Smooth muscle cell (in vitro differentiated cells): ENCODE measurements around the gene OPN4. TPM values are rescaled to one million over a fixed set of nuclear protein-coding genes. Genes with fewer than 3 reads are reported as not detected.
"Not testable (repeated sequence)": the region's sequence is repeated elsewhere in the genome, so short reads cannot be mapped to it uniquely, and the experiment has no call there.

ENCODE experiments used
- DNase-seq: peaks from one replicate; lab custom pipeline; 2025; ENCODE audit not compliant: unreplicated experiment; lab: John Stamatoyannopoulos, UW
- H2AFZ ChIP-seq: fragments of 200-600 bp; sonication (generic); 2 replicates; pipeline ENCODE4 v1.6.0; 2016; ENCODE audit warnings: antibody characterized with exemption, low read depth, mild to moderate bottlenecking
- H3F3A ChIP-seq: fragments of 200-600 bp; sonication (generic); 2 replicates; pipeline ENCODE4 v1.6.0; 2017; ENCODE audit warnings: antibody characterized with exemption, low read depth
- H3K27ac ChIP-seq: fragments of 200-600 bp; sonication (generic); 2 replicates; pipeline ENCODE4 v1.5.1; 2016; ENCODE audit warnings: low read depth, mild to moderate bottlenecking
- H3K27me3 ChIP-seq: fragments of 200-600 bp; sonication (generic); 2 replicates; pipeline ENCODE4 v1.6.1; 2016; ENCODE audit warnings: low read depth, mild to moderate bottlenecking
- H3K36me3 ChIP-seq: fragments of 200-600 bp; sonication (generic); 2 replicates; pipeline ENCODE4 v1.5.1; 2016; ENCODE audit warnings: low read depth
- H3K4me1 ChIP-seq: fragments of 200-600 bp; sonication (generic); 2 replicates; pipeline ENCODE4 v1.5.1; 2016; ENCODE audit warnings: low read depth
- H3K4me2 ChIP-seq: fragments of 200-600 bp; sonication (generic); 2 replicates; pipeline ENCODE4 v1.6.0; 2016; ENCODE audit warnings: mild to moderate bottlenecking
- H3K4me3 ChIP-seq: fragments of 200-600 bp; sonication (generic); 2 replicates; pipeline ENCODE4 v1.5.1; 2016; ENCODE audit warnings: mild to moderate bottlenecking
- H3K79me2 ChIP-seq: fragments of 200-600 bp; sonication (generic); 2 replicates; pipeline ENCODE4 v1.6.0; 2016; ENCODE audit warnings: low read depth, mild to moderate bottlenecking
- H3K9ac ChIP-seq: fragments of 200-600 bp; sonication (generic); 2 replicates; pipeline ENCODE4 v1.6.0; 2016; ENCODE audit warnings: low read depth
- H3K9me3 ChIP-seq: fragments of 200-600 bp; sonication (generic); replicated peaks from 2 replicates; pipeline ENCODE4 v1.5.1; 2016; ENCODE audit warnings: low read depth
- H4K20me1 ChIP-seq: fragments of 200-600 bp; sonication (generic); 2 replicates; pipeline ENCODE4 v1.6.0; 2016; ENCODE audit warnings: low read depth
- WGBS: methylation state at CpG from one replicate; pipeline ENCODE4 v1.1.7; 2016; ENCODE audit warnings: low lambda C conversion rate; 5-methylcytosine and 5-hydroxymethylcytosine counted together
- polyA plus RNA-seq: library from polyadenylated mRNA; unstranded; fragments of >200 nt; fragmentation: Nextera tagmentation; extraction: Ambion mirVana; gene quantifications from 2 replicates; pipeline ENCODE4 v1.2.1, GENCODE V29; 2016
- total RNA-seq: library from RNA; depleted of rRNA; stranded (reverse); fragments of >200 nt; gene quantifications from 2 replicates; pipeline ENCODE4 v1.2.3, GENCODE V29; 2014
- TF ChIP-seq, protein P1 (sequence below): fragments of 200-600 bp; sonication (generic); IDR thresholded peaks from 2 replicates; pipeline ENCODE4 v1.5.1; 2017; ENCODE audit warnings: borderline replicate concordance, mild to moderate bottlenecking, antibody characterized with exemption; ENCODE audit not compliant: insufficient read depth, poor library complexity, severe bottlenecking

Gene OPN4
- total and polyA plus RNA-seq, 2 experiments from 2014 or later: not detected

DNA sequence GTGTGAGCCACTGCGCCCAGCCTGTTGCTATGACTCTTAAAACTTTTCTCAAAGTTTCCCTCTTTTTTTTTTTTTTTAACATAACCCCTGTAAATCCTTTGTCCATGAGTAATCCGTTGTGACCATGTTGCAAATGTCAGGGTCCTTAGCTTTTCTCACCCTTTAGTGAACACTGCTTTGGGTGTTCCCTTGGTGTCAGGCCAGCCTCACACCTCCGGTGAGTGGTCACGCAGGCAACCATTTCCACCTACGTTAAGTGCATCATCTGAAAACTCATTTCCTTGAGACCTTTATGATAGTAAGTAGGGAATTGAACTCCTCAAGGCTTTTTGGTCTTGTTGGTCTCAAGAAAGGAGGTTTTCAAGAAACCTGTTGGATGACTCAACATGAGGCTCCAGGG, 41.3 kb upstream of the OPN4 start:
- no peaks in the 10 kb centered on the region for H3F3A ChIP-seq
- H3K4me3 ChIP-seq: no peak overlapping the region
- no peak overlapping the region for H2AFZ ChIP-seq
- H3K27me3 ChIP-seq: no peaks in the 10 kb centered on the region
- WGBS: 95% methylated on average over 5 of the region's 5 CpGs
- no peak overlapping the region for H3K4me2 ChIP-seq
- H3K27ac ChIP-seq: no peak overlapping the region
- no peaks in the 10 kb centered on the region for H3K79me2 ChIP-seq
- no peaks in the 10 kb centered on the region for H4K20me1 ChIP-seq
- H3K9ac ChIP-seq: no peak overlapping the region
- no peaks in the 10 kb centered on the region for H3K36me3 ChIP-seq
- TF ChIP-seq, protein P1, sequence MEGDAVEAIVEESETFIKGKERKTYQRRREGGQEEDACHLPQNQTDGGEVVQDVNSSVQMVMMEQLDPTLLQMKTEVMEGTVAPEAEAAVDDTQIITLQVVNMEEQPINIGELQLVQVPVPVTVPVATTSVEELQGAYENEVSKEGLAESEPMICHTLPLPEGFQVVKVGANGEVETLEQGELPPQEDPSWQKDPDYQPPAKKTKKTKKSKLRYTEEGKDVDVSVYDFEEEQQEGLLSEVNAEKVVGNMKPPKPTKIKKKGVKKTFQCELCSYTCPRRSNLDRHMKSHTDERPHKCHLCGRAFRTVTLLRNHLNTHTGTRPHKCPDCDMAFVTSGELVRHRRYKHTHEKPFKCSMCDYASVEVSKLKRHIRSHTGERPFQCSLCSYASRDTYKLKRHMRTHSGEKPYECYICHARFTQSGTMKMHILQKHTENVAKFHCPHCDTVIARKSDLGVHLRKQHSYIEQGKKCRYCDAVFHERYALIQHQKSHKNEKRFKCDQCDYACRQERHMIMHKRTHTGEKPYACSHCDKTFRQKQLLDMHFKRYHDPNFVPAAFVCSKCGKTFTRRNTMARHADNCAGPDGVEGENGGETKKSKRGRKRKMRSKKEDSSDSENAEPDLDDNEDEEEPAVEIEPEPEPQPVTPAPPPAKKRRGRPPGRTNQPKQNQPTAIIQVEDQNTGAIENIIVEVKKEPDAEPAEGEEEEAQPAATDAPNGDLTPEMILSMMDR: no peak
- no peaks in the 10 kb centered on the region for H3K9me3 ChIP-seq
- DNase-seq: no peak
- no peaks in the 10 kb centered on the region for H3K4me1 ChIP-seq

GRCh38 chr10:86613905-86614304, 40.4 kb upstream of the OPN4 start:
- no peak for DNase-seq
- TF ChIP-seq, protein P1: no peak
- no peak overlapping the region for H3K4me2 ChIP-seq
- no peak overlapping the region for H3K4me3 ChIP-seq
- H3K27ac ChIP-seq: no peak overlapping the region
- H3K27me3 ChIP-seq: no peaks in the 10 kb centered on the region
- no peaks in the 10 kb centered on the region for H3K4me1 ChIP-seq
- H3K36me3 ChIP-seq: no peaks in the 10 kb centered on the region
- H2AFZ ChIP-seq: no peak overlapping the region
- H3F3A ChIP-seq: no peaks in the 10 kb centered on the region
- H3K9me3 ChIP-seq: no peaks in the 10 kb centered on the region
- H3K9ac ChIP-seq: no peak overlapping the region
- H4K20me1 ChIP-seq: no peaks in the 10 kb centered on the region
- 80% methylated on average over 6 of the region's 6 CpGs for WGBS
- no peaks in the 10 kb centered on the region for H3K79me2 ChIP-seq

DNA sequence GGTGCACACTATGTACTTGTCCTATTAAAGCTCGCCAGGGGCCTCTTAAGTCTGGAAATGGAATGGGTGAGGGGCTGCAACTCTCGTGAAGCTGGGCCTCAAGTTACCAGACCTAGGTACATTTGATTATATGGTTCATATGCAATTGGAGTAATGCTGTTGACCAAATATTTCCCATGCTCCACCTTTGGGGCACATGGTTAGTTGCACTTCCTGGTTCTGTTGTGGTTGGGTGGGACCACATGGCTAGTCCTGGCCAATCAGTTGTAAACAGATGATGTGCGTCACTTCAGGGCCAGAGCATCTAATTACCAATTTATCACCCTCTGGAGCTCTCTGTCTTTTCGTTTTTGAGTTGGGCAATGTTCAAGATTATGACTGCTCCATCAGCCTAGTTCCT, 39.5 kb upstream of the OPN4 start:
- Histone ChIP-seq H3K4me1 (no peaks in the 10 kb centered on the region), H3K27ac (no peak overlapping the region), H3K79me2 (no peaks in the 10 kb centered on the region), H3K9ac (no peak overlapping the region), H3K4me3 (no peak overlapping the region), H3K27me3 (no peaks in the 10 kb centered on the region), H3K9me3 (no peaks in the 10 kb centered on the region), H3K36me3 (no peaks in the 10 kb centered on the region), H2AFZ (no peak overlapping the region), H3K4me2 (no peak overlapping the region), H4K20me1 (no peaks in the 10 kb centered on the region), H3F3A (no peaks in the 10 kb centered on the region)
- WGBS: 89% methylated on average over 4 of the region's 4 CpGs
- TF ChIP-seq, protein P1: no peak
- DNase-seq: no peak

- H3K36me3 ChIP-seq, H2AFZ ChIP-seq, H3K9me3 ChIP-seq, H4K20me1 ChIP-seq, H3K4me2 ChIP-seq, H3K4me3 ChIP-seq, H3K27me3 ChIP-seq, H3F3A ChIP-seq, DNase-seq, H3K79me2 ChIP-seq, H3K27ac ChIP-seq, H3K4me1 ChIP-seq, H3K9ac ChIP-seq: not testable (repeated sequence)
- WGBS: 88% methylated on average over 2 of the region's 2 CpGs
Measured at GRCh38 chr10:86617278-86617677, 37.1 kb upstream of the OPN4 start.
